ENCODE measurements around the gene GID8.

GRCh38 chr20:62951896-62952372 is 14.0 kb downstream of the GID8 start:
- TF ChIP-seq POLR2A (IDR thresholded peaks at IDR 0.05) (no peak), CTCF (IDR thresholded peaks at IDR 0.05) (no peak)

Measured in adrenal gland (tissue), 5 donors.